ENCODE measurements around the gene EIF4G2.
A peak's percentile ranks its signal among the peaks of the same experiment; 100 is the strongest.
"Not testable (repeated sequence)": the region's sequence is repeated elsewhere in the genome, so short reads cannot be mapped to it uniquely, and the experiment has no call there.

Gene EIF4G2

DNA sequence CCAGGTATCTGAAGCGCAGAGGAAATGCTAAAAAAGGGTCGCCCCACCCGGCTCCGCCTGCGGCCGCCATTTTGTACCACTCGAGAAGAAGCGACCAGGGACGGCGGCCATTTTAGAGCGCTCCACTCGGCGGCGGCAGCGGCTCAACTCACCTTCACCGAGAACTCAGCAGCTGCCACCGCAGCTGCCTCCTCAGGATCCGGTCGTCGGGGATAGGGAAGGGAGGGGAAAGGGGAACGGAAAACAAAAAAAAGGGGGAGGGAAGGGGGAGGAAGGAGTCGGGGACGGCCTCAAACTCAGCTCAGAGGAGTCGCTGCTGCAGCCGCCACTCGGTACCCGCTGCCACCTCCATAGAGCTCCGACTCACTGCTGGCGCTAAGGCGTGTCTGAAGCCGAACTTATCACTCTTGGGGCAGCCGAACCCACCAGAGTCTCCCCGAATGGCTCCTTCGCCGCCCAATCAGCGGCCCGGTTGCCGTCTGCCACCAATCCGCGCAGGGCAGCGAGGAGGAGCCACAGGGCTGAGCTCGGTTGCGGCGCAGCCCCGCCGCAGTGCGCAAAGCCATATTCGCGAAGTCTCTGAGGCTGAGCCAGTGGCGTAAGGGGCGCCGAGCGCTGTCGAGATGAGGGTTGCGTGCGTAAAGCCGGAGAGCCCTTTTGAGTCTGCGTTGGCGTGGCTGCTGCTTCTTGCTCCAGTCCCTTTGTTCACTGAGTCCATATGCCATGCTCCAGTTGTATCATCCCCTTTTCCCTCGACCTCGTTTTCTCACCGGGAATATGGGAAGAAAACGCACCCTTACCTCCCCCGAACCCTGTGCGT, at the start of gene EIF4G2:
Gene EIF4G2, minus strand, starts transcription at position 374 of the 820 bp plus-strand sequence.
- DNase-seq (ENCODE audit: low read depth) = peak; percentile 96

DNA sequence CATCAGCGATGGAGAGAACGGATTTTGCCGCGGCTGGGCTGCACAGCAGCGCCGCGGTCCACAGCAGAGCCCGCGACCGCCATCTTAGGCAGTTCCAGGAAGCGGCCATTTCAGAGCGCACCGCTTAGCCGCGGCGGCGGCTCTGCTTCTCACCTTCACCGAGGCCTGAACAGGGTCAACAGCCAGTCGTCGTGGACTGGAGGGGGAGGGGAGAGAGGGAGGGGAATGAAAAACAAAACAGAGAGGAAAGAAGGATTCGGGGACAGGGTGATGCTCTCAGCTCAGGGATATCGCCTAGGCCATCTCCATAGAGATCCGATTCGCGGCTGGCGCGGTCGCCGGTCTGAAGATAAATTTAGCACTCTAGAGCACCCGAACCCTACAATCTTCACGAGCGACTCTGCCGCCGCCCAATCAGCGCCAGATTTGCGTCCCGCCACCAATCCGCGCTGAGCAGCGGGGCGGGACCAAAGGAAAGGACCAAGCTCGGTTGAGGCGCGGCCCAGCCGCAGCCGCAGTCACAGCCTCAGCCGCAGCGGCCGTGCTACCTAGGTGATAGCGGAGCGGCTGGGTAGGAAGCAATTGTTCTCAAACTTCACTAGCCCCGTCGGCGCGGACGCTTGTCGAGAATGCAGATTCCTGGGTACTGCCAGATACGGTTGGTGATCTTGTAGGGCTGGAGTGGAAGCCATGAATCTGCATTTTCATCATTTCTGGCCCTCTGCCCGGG, 49.1 kb upstream of the EIF4G2 start, which contains the start of gene ZBED5:
Gene ZBED5, minus strand, starts transcription at position 345 of the 730 bp plus-strand sequence. CDS start 3,108 bp downstream, outside the sequence.
- peak; percentile 93 for DNase-seq (ENCODE audit: low read depth)

DNA sequence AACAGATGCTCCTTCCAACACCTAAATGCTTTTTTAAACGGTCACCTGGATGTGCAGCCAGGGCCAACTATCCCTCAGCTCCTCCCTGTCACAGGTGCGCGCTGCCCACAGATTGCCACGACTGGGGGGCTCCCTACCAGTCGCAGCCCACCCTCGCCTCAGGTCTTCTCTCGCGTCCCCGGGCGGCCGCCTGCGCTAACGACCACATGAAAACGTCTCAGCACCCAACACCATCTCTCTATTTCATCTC, 48.7 kb upstream of the EIF4G2 start:
- DNase-seq (ENCODE audit: low read depth) = no peak

DNA sequence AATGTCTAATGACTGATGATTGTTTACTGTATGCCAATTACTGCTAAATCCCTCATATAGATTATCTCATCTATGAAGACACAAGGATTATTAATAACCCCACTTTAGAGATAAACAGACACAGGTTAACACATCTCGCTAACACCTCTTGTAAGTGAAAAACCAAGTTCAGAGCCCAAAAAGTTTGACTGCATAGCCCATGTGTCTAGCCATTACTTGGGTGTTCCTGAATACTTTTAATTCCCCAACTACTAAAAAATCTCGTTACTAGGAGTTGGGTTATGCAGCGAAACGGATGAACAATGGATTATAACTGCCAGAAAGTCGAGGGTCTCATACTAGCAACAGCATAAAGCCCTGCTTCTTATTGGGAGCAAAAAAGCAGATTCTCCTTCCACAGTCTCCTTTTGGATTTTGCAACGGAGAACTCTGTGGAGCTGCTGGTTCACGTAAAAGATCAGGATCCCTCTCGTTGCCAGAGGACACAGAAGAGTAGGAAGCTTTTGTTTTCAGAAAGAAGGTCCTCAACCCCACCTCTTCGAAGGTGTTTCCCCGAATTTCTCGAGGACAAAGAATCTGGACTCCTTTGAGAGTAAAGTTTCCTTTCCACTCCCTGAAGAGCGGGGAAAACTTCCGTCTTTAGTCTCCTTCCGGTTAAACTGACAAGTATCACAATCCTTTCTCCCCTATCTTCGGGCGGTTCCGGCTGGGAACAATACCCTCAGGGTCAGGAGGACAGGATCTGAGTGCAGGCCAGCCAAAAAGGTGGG, 48.1 kb upstream of the EIF4G2 start:
- DNase-seq (ENCODE audit: low read depth) = no peak

DNA sequence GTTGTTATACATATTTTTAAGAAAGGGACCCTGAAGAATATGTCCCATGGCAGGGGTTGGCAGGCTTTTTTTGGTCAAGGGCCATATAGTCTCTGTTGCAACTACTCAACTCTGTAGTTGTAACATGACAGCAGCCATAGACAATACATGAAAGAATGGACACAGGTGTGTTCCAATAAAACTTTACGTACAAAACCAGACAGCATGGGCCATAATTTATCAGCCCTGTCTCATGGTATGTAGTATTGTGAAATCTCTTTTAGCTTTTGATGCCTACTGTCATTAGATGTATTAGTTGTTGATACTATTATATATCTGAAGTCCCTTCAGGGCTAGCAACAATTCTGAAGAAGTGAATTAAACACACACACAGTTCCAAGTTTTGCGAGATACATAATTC, 46.6 kb upstream of the EIF4G2 start:
- no peak for DNase-seq (ENCODE audit: low read depth)

DNA sequence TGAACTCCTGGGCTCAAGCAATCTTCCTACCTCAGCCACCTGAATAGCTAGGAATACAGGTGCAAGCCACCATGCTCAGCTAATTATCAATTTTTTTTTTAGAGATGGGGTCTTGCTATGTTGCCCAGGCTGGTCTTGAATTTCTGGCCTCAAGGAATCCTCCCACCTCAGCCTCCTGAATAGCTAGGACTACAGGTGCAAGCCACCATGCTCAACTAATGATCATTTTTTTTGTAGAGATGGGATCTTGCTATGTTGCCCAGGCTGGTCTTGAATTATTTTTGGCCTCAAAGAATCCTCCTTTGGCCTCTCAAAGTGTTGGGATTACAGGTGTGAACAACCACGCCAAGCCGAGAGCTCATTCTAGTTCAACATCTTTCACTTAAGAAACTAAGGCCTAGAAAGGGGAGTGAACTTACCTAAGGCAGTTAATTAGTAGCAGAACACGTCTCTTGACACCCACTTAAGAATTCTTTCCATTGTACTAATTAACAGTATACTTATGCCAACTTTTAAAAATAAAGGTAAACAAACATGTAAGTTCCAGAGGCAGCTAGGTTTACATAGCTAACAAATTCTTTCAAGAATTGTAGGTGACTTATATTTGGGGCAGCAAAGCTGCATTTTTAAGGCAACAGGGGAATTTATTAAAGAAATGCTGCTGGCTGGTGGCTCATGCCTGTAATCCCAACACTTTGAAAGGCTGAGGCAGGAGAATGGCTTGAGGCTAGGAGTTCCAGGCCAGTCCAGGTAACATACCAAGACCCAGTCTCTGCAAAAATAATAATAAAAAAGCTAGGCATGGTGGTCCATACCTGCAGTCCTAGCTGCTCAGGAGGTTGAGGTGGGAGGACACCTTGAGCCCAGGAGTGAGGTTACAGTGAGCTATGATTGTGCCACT, 39.5 kb upstream of the EIF4G2 start:
- DNase-seq (ENCODE audit: low read depth) = no peak

DNA sequence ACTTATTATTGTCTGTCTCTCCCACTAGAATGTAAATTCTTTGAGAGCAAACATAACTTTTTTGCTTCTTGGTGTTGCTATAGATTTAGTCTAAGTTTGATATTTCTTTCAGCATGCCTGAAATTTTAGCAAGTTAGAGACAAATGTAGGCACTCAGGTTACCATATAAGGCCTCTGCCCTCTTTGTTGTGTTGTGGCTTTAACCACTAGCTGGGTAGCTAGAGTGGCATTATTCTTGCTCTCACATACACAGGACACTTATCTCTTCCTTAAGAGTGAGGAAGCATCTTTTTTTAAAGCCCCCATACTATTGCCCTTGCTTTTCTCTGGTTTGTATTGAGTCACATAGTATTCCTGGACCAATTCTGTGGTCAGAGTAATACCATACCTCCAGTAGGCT, 37.9 kb upstream of the EIF4G2 start:
- no peak for DNase-seq (ENCODE audit: low read depth)

DNA sequence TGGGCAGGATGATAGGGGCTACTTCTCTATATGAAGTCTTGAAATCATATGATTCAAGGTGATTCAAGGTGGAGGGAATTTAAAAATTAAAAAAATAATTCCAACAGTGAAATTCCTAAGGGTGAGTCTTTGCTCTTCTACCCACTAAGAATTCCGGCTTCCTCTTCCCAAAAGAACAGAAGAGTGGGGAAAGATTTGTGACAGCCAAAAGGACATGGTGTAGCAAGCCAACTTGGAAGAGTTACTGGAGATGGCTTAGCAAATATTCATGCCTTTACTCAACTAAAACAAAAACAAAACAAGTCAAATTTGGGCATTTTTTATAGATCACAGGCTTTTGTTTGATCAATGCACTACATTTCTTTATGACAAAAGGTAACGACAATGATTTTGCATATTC, 36.9 kb upstream of the EIF4G2 start:
- no peak for DNase-seq (ENCODE audit: low read depth)

DNA sequence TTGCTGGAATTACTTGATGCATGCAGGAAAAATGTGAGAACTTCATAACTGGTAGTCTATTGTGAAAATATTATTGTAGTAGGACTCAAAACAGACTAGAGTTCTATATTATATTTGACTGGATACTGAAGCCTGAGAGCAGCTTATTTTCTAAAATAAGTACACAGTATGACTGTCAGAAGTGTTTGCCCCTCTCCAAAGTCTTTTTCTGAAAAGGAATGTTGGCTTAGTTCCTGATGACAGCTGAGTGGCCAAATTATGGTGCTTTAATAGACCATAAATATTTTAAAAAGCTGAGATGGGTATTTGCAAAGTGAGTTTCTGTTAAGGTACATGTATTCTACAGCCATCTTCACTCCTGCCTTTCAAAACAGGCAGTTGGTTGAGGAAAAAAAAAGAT, 36.1 kb upstream of the EIF4G2 start:
- no peak for DNase-seq (ENCODE audit: low read depth)

DNA sequence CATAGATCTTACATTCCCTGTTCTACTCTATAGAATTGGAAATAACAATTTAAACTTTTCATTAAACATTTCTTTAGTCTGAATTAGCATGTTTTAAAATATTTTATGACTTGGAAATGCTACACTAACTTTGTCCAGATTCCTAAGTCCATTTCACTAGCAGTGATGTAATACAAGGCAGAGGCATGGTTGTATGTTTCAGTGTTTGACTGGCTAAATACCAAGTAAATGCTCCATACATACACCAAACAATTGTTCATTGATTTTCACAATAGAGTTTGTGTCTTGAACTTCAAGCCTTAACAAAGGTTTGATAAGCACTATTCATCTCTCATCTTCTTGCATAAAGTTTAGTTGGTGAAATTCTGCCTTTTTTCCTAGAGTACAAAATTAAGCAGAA, 35.6 kb upstream of the EIF4G2 start:
- no peak for DNase-seq (ENCODE audit: low read depth)

DNA sequence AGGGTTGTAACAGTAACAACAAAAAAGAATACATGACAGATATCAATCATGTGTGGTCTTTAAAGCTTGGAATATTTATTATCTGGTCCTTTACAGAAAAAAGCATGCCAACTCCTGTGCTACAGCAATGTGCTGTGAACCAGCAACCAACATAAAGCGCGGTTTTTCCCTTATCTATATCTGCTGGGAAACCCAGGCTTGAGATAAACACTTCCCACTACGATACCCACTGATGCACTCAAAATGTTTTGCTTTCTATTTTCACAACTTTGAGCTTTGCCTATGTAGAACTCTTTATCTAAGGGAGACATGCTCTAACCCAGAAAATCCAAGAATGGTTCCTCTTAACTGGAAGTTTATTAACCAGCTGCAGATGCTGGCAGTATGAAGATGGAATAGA, 30.2 kb upstream of the EIF4G2 start:
- DNase-seq (ENCODE audit: low read depth) = no peak

DNA sequence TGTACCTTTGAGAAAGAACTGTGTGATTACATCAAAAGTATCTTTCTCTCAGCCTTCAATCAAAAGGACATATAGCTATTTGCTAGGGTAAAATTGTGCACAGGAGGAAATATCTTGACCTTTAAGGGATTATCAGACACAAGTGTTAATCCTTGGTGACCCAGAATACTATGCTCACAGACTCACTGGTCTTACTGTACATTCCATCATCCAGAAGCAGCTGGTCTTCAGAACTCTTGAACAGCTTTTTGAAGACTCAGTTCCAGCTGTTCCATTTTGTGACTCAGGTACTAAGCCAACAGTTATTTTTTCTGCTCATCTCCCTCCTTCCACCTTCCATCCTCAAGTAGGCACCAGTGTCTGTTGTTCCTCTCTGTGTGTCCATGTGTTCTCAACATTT, 29.4 kb upstream of the EIF4G2 start:
- DNase-seq (ENCODE audit: low read depth) = no peak

DNA sequence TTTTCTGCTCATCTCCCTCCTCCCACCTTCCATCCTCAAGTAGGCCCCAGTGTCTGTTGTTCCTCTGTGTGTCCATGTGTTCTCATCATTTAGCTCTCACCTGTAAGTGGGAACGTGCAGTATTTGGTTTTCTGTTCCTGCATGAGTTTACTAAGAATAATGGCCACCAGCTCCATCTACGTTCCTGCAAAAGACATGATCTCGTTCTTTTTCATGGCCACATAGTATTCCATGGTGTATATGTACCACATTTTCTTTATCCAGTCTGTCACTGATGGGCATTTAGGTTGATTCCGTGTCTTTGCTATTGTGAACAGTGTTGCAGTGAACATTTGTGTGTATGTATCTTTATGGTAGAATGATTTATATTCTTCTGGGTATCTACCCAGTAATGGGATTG, 28.2 kb upstream of the EIF4G2 start:
- DNase-seq (ENCODE audit: low read depth) = not testable (repeated sequence)

DNA sequence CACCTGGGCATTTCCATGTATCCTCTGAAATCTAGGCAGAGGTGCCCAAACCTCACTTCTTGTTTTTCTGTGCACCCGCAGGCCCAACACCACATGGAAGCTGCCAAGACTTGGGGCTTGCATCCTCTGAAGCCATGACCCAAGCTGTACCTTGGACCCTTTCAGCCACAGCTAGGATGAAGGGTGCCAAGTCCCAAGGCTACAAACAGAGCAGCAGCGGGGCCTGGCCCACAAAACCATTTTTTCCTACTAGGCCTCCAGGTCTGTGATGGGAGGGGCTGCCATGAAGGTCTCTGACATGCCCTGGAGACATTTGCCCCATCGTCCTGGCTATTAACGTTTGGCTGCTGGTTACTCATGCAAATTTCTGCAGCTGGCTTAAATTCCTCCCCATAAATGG, 20.4 kb upstream of the EIF4G2 start:
- DNase-seq (ENCODE audit: low read depth) = no peak

DNA sequence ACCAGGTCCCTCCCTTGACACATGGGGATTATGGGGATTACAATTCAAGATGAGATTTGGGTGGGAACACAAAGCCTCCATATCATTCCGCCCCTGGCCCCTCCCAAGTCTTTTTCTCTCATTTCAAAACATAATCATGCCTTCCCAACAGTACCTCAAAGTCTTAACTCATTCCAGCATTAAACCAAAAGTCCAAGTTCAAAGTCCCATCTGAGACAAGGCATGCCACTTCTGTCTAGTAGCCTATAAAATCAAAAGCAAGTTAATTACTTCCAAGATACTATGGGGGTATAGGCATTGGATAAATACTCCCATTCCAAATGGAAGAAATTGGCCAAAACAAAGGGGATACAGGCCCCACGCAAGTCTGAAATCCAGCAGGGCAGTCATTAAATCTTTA, 19.7 kb upstream of the EIF4G2 start:
- no peak for DNase-seq (ENCODE audit: low read depth)

DNA sequence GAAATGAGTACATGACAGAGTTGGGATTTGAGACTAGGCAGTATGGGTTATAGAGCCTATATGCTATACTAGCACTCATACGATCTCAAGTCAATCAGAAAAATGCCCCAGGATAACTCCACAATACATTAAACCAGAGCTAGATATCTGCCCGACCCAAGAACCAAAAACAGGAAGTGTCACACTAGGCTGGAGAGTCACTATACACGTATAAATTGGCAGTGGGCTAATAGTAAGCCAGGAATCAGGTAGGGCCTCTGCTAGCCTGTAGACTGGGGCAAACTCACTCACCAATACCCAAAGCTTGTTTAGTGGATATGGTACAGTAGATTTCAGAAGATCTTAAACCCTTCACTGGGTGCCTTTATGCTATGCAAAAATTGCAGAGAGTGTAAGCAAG, 16.2 kb upstream of the EIF4G2 start:
- DNase-seq (ENCODE audit: low read depth) = no peak

DNA sequence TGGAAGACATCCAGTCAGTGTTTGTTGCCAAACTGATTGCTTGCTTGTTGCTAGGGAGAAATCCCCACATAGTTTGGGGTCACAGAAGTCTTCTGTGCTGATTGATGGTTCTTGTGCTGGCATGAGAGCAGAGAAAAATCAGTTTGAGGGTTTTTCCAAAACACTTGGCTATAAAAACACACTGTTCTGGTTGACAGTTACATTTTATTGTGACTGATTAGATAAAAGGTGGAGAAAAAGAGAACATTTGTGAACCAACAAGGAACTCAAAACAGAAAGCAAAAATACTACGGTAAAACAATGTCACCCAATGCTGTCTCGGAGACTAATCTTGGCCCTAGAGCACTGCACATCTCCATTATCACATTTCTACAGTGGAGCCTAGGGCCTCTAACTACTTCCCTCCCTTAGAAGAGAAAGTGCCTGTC, 14.4 kb upstream of the EIF4G2 start:
- no peak for DNase-seq (ENCODE audit: low read depth)

DNA sequence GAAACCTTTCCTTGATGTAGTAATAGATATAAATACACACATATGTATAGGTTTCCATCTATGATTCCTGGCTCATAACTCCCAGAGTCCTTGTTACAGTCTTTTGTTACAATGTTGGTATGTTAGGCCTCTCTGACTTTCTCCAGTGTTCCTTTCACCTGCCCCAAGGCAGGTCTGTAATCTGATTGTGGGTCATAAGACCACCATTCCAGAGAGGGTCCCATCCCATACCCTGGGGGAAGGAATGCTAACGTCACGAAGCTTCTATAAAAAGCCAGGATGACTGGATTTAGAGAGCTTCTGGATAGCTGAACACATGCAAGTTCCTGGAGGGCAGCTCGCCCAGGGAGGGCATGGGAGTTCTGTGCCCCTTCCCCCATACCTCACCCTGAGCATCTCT, 13.8 kb upstream of the EIF4G2 start:
- not testable (repeated sequence) for DNase-seq (ENCODE audit: low read depth)

DNA sequence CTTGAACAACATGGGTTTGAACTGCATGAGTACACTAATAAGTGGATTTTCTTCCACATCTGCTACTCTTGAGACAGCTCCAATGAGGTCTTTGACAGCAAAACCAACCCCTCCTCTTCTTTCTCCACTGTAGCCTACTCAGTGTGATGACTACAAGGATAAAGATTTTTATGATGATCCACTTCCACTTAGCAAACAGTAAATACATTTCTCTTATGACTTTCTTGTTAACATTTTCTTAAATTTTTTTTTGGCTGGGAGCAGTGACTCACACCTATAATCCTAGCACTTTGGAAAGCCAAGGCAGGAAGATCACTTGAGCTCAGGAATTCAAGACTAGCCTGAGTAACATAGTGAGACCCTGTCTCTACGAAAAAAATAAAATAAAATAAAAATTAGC, 9.9 kb upstream of the EIF4G2 start:
- DNase-seq (ENCODE audit: low read depth) = no peak

DNA sequence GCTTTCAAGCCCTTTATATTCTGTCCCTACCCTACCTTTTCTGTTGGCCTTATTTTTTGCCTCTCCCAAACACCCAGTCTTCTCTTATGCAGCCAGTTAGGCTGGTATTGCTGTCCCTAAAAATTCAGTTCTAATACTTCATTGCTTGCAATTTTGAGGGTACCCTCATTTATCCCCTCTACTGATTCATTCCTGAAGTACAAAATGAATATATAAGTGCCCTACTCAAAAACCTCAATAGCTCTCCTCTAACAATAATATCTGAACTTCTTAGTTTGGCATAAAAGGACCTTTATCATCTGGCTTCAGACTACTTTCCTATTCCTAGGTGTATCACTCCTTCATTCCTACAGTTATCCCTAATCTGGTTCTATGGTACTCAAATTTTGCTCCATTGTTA, 5.2 kb upstream of the EIF4G2 start:
- no peak for DNase-seq (ENCODE audit: low read depth)

DNA sequence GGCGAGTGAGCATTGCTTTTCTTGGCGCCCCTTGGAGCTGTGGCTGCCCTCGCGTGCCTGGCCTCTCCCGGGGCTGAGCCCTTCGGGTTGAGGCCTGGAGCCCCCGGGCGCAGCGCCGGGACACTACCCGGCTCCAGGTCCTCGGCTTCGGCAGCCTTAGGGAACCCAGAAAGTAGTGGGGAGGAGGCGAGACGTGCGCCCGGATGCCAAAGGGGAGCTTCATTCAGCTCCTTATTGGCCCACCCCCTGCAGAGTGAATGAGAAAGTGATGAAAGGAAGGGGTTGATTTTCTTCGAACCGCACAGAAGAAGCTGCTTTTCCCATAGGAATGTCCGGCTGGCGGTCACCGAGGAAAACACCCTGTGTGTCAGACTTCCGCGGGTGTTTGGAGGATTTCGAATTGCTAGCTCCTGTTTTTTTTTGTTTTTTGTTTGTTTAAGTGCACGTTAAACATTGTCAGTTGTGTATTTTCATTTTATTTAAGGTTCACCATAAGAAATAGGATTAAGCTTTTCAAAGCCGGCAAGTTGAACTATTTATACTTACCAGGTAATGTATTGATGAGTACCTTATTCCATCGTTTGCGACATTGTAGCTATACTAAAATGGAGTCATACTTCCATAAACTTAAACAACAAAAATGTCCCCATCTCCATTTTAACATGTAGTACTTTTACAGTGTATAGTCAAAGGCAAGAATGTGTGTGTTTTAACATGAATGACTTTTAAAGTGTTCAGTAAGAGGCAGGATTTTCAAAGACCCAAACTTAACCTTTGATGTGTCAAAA, 841 bp upstream of the EIF4G2 start:
- DNase-seq (ENCODE audit: low read depth) = no peak

Measured in stimulated activated CD8-positive, alpha-beta memory T cell treated with anti-CD3 and anti-CD28 coated beads, Interleukin-12 subunit alpha, Interleukin-12 subunit beta, amount 100 ng/mL, for 4 hours (primary cell).